Ovary (tissue), 9 donors: Measurements from ENCODE around the gene THRB. TPM values are rescaled to one million over a fixed set of nuclear protein-coding genes. Genes with fewer than 3 reads are reported as not detected.

Experiments
- DNase-seq, 5 donors: peaks; one replicate each; pipeline ENCODE4 v3.0.0-alpha.2; 2019 to 2020
- H3K27ac ChIP-seq, 2 donors: fragments of 200-600 bp; one replicate each; pipeline versions ENCODE4 v1.5.1 to v1.8.0; 2019 to 2022
- H3K27me3 ChIP-seq: fragments of 200-600 bp; one replicate; pipeline ENCODE4 v1.8.0; 2022
- H3K36me3 ChIP-seq: fragments of 200-600 bp; sonication (generic); one replicate; pipeline ENCODE4 v1.5.1; 2019
- H3K4me1 ChIP-seq: one replicate; pipeline ENCODE4 v1.8.1; 2013; ENCODE audit warnings: mild to moderate bottlenecking, moderate library complexity; ENCODE audit not compliant: insufficient read depth
- H3K4me3 ChIP-seq: fragments of 200-600 bp; sonication (generic); one replicate; pipeline ENCODE4 v1.5.1; 2017
- H3K9me3 ChIP-seq, 2 donors: fragments of 200-600 bp in 1 of 2; sonication (generic) in 1 of 2; one replicate each; pipeline versions ENCODE4 v1.5.1 to v1.8.1; 2013 to 2019; ENCODE audit warnings: mild to moderate bottlenecking in 1 of 2, moderate library complexity in 1 of 2
- CTCF ChIP-seq, 3 donors: fragments of 450-650 bp in 2 of 3; fragments of 200-600 bp in 1 of 3; IDR thresholded peaks; one replicate each; pipeline versions ENCODE4 v1.5.1 to v1.8.0; 2016 to 2022; ENCODE audit warnings: antibody characterized with exemption in 3 of 3, mild to moderate bottlenecking in 1 of 3
- EP300 ChIP-seq: sonication (generic); formaldehyde crosslinking; IDR thresholded peaks from one replicate; pipeline ENCODE4 v1.6.1; 2017; ENCODE audit warnings: antibody characterized with exemption
- POLR2A ChIP-seq: fragments of 450-650 bp; IDR thresholded peaks from one replicate; pipeline ENCODE4 v1.6.1; 2017; ENCODE audit warnings: antibody characterized with exemption, mild to moderate bottlenecking, moderate library complexity
- WGBS, 3 donors: extraction: QIAGEN DNeasy Blood & Tissue Kit in 1 of 3; methylation state at CpG; one replicate each; pipeline versions ENCODE4 v1.1.5 to v1.1.7; 2013 to 2017; 5-methylcytosine and 5-hydroxymethylcytosine counted together
- intact Hi-C, 4 donors: fragments of 100-400 bp; cut with DNase I; formaldehyde crosslinking; loops; one replicate each; pipeline versions ENCODE4 v1.11.0 to v1.15.1; 2022 to 2023
- polyA plus RNA-seq, 2 donors: library from polyadenylated mRNA; stranded (reverse); fragments of 200-250 nt in 1 of 2; fragments of 350-450 nt in 1 of 2; fragmentation: Illumina TruSeq in 1 of 2; extraction: RNeasy Lipid Tissue Mini Kit (QIAGEN cat#74804) in 1 of 2; gene quantifications; one replicate each; pipeline ENCODE4 v1.2.3, GENCODE V29; 2013 to 2014
- total RNA-seq, 7 donors: library from RNA; depleted of rRNA in 2 of 7; stranded (reverse); fragments of >200 nt in 2 of 7; fragmentation: NEBNext Ultra II Directional in 3 of 7; extraction: Animal tissue kit (Norgen Biotek cat#: 25700) in 3 of 7; gene quantifications; one replicate each; pipeline versions ENCODE4 v1.1.0 to v1.2.4, GENCODE V29; 2016 to 2023
- donor health status: DM: no; HTN: no; CAD: no; lungs with moderate emphysema.
- donor health status: DM: no; HTN: no; CAD: no.
- donor health status: Bipolar disorder and iron deficiency.
- donor health status: DM: yes; HTN: yes; CAD: no.
- donor health status: DM: no; HTN: no; CAD: no.
- donor health status: DM: yes; HTN: yes; CAD: no.

Gene THRB
- total and polyA plus RNA-seq, 9 donors: 0.91 to 6.5 (median 3.2) TPM

- TF ChIP-seq EP300 (no peak), POLR2A (no peak), CTCF (IDR thresholded peaks at IDR 0.05) (no peak)
- intact Hi-C loops: no loop called here
- H3K4me1 ChIP-seq: no peaks in the 10 kb centered on the region
- H3K4me3 ChIP-seq: no peak overlapping the region
- 0 to 34% (median 18%) methylated on average over 1 of the region's 1 CpG for WGBS, 3 donors
- H3K36me3 ChIP-seq: no peaks in the 10 kb centered on the region
- no peaks in the 10 kb centered on the region for H3K9me3 ChIP-seq
- no peaks in the 10 kb centered on the region for H3K27me3 ChIP-seq
- H3K27ac ChIP-seq: no peak overlapping the region
- no peak for DNase-seq
These were observed 51.2 kb downstream of the THRB start for GRCh38 chr3:24443476-24443875.

GRCh38 chr3:24440760-24441464 is 53.7 kb downstream of the THRB start:
- no peaks in the 10 kb centered on the region for H3K27me3 ChIP-seq
- TF ChIP-seq EP300 (no peak), POLR2A (no peak), CTCF (IDR thresholded peaks at IDR 0.05) (no peak)
- no peak overlapping the region for H3K4me3 ChIP-seq
- no peaks in the 10 kb centered on the region for H3K9me3 ChIP-seq
- H3K27ac ChIP-seq: no peak overlapping the region
- no peaks in the 10 kb centered on the region for H3K36me3 ChIP-seq
- no peak for DNase-seq
- intact Hi-C loops: no loop called here
- WGBS, 3 donors: 62 to 82% (median 65%) methylated on average over 3 of the region's 3 CpGs
- H3K4me1 ChIP-seq: no peaks in the 10 kb centered on the region

- no peaks in the 10 kb centered on the region for H3K27me3 ChIP-seq
- intact Hi-C loops: no loop called here
- no peak overlapping the region for H3K4me3 ChIP-seq
- H3K27ac ChIP-seq: no peak overlapping the region
- H3K36me3 ChIP-seq: no peaks in the 10 kb centered on the region
- whole genome bisulfite sequencing, 3 donors: 72 to 85% (median 72%) methylated on average over 4 of the region's 4 CpGs
- H3K4me1 ChIP-seq: no peaks in the 10 kb centered on the region
- H3K9me3 ChIP-seq: no peaks in the 10 kb centered on the region
- no peak for DNase-seq
- no peak for TF ChIP-seq POLR2A
- no peak for TF ChIP-seq CTCF (IDR thresholded peaks at IDR 0.05)
- no peak for TF ChIP-seq EP300
These were observed 55.6 kb downstream of the THRB start for GRCh38 chr3:24439021-24439420.

GRCh38 chr3:24437326-24437725 is 57.3 kb downstream of the THRB start:
- Histone ChIP-seq H3K36me3 (no peaks in the 10 kb centered on the region), H3K4me1 (no peaks in the 10 kb centered on the region), H3K4me3 (no peak overlapping the region), H3K9me3 (no peaks in the 10 kb centered on the region), H3K27ac (no peak overlapping the region), H3K27me3 (no peaks in the 10 kb centered on the region)
- no peak for DNase-seq
- intact Hi-C loops: no loop called here
- WGBS, 3 donors: 55 to 69% (median 58%) methylated on average over 2 of the region's 2 CpGs
- TF ChIP-seq EP300: no peak
- no peak for TF ChIP-seq POLR2A
- no peak for TF ChIP-seq CTCF (IDR thresholded peaks at IDR 0.05)
